ENCODE measurements around the gene WDR86.
A peak's percentile ranks its signal among the peaks of the same experiment; 100 is the strongest.

The WDR86 gene

DNA sequence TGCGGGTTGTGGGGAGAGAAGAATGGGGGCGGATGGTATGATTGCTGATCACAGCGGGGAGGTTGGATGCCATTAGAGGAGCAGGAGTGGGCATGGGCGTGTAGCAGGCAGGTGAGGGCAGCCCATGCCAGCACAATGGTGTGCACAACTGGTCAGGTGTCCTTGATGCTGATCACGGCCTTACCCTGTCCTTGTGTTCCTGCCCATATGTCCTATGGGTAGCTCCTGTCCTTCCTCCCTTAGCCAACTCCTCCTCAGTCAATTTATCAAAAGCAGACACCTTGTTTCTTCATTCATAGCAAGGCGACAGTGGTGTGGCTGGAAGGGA lies 30.7 kb downstream of the WDR86 start:
- DNase-seq (ENCODE audit: low spot score) = no peak

DNA sequence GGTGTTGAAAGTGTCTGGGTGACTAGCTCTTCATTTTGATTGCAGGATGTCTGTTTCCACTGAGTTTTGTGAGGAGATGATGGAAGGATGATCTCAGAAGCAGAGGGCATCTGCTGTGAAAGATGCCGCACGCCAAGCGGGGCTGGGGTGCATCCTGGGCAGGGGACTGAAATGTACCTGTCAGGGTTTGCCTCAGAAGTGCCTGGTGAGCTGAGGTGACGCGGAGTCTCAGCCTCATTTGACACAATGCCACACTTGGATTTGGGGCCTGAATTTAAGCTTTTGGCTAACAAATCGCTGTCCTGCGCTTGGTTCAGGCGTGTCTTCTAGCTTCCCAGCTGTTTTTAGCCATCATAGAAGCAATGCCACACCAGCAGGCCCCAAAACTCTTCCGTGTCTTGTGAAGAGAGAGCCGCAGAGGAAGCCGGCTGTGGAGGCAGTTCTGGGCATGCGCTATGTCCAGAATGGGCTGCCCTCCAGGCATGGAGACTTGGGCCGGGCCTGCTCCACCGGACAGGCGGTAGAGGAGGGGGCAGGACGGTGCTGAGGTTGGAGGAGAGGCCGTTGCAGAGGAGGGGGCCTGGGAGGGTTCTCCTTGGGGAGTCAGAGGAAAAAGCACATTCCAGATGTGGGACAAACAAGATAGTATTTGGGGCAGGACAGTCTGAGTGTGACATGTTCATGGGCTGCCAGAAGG lies 31.2 kb downstream of the WDR86 start:
- DNase-seq (ENCODE audit: low spot score) = no peak

DNA sequence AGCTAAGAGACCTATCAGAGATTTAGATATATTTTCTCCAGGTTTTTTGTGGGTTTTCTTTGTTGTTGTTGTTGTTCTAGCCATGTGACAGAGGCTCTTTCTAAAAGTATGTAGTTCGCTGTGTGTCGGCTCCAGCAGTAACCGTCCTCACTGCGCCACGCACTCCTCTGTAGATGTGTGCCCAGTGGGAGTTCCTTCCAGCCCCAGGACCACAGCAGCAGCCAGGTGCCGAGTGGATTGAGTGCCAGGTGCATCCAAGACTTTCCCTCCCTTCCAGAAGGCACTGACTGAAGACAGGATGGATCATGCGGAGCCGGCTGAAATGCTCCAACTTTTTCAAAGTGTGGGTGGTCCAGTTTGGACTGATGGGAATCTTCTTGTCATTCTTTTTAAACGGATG lies 31.8 kb downstream of the WDR86 start:
- DNase-seq (ENCODE audit: low spot score) = no peak

DNA sequence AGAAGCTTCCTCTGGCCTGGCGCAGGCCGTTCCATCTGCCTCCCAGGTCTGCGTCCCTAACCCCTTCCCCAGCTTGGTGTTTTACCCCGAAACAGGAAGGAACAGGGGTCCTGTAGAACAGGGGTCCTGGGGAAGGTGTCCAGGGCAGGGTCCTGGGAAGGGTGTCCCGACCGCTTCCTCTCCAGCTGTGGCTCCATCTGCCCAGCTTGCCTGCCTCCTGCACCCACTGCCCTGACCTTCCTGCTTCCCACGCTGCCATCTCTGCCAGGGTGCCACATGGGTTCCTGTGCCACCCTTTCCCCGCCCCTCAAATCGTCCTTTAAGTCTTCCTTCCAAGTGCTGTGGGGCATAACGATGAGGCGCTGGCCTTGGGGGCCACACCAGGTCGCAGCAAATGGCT lies 32.4 kb downstream of the WDR86 start:
- DNase-seq (ENCODE audit: low spot score) = no peak

DNA sequence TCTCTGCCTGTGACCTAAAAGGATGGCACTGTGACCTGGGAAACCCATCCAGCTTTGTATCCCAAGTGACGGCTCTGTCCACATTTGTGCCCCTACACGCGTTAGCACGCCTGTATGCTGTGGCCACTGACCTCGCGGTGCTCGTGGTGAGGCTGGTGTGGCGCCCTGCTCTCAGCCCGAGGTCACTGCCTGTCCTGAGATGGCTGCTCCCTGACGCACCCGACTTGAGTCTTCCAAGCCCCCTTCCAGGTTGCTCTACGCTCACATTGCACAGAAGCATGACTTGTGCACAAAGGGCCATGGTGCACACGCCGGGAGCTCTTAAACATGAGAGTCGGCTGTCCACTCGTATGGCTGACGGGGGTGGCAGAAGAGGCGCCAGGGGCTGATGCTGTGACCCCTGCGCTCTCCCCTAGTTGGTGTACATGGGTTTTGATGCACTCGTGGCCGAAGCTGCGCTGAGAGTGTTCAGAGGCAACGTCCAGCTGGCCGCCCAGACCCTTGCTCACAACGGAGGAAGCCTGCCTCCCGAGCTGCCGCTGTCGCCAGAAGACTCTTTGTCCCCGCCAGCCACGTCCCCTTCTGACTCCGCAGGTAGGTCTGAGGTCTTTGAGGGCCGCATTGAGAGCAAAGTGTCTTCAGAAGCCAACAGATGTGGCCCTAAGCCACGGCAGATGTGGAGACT lies 33.5 kb downstream of the WDR86 start:
- no peak for DNase-seq (ENCODE audit: low spot score)

DNA sequence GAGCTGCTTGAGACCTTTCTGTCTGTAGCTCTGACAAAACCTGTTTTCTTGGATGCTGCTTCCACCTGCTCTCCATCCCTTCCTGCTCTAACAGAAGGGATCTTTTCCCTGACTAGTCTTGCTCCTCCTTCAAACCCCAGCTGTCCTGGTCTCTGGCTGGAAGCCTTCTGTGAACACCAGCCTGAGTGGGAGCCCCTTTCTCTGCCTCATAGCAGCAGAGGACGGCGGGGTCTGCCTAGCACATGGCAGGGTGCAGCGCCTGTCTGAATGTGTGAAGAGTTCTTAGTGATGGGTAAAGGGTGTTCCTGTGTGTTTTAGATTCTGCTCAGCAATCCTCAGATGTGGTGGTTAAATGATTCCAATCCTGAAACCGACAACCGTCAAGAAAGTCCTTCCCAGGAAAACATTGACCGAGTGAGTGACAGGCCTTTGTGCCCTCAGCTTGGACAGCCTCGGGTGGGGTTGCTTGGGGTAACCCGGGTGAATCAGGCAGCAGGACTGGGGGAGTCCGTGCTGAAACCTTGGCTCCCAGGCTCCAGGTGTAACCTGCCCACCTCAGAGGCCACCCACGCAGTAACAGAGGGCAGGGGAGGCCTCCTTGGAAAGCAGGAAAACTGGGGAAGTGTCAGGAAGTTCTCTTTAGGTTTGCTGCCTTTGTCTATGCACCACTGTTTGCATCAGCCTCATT lies 34.2 kb downstream of the WDR86 start:
- no peak for DNase-seq (ENCODE audit: low spot score)

DNA sequence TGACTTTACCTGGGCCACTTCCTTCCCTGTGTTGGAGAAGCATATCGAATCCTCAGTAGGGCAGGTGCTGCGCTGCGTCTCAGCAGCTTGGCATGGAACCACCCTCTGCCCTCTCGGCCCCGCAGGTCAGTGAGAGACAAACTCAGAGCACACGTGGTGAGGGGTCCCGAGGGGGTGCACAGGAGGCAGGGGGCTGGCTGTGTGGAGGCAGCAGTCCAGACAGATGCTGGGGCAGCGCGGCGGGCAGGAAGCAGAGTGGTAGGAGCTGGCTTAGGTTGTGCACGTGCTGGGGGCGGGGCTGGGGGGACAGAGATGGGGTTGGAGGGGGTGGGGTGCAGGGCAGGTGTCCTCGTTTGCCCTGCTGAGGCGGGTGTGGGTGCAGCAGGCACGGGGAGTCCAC lies 35.1 kb downstream of the WDR86 start:
- DNase-seq (ENCODE audit: low spot score) = no peak

DNA sequence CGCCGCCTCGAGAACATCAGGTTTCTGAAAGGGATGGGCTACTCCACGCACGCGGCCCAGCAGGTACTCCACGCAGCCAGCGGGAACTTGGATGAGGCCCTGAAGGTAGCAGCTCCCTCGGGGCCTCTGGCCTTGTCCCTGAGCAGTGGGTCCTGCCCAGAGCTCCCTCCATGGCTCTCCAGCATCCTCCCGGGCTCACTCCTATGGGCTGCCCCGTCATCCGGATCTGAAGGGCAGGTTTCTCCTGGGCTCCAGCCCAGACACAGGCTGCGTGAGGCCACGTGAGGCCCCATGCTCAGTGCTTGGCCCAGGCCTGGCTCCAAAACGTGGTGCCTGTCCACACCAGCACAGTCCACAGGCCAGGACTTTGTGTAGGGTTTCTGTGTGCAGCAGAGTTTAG lies 35.7 kb downstream of the WDR86 start:
- no peak for DNase-seq (ENCODE audit: low spot score)

DNA sequence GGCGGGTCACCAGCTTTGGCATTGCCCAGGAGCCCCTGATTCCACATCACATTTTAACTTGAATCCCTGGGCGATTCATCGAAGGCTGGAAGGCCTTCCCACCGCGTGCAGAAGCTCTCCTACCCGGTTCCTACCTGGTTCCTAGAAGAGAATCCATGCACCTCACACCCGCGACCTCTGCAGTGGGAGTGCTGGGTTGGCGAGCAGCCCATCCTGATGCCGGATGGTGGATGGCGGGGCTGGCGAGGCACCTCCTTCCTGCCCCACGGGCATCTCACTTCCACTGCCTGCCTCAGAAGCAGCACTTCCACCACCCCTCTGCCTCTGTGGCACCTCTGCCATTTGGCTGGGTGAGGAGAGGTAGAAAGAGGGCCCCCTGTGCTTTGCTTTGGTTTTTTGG lies 36.2 kb downstream of the WDR86 start:
- no peak for DNase-seq (ENCODE audit: low spot score)

DNA sequence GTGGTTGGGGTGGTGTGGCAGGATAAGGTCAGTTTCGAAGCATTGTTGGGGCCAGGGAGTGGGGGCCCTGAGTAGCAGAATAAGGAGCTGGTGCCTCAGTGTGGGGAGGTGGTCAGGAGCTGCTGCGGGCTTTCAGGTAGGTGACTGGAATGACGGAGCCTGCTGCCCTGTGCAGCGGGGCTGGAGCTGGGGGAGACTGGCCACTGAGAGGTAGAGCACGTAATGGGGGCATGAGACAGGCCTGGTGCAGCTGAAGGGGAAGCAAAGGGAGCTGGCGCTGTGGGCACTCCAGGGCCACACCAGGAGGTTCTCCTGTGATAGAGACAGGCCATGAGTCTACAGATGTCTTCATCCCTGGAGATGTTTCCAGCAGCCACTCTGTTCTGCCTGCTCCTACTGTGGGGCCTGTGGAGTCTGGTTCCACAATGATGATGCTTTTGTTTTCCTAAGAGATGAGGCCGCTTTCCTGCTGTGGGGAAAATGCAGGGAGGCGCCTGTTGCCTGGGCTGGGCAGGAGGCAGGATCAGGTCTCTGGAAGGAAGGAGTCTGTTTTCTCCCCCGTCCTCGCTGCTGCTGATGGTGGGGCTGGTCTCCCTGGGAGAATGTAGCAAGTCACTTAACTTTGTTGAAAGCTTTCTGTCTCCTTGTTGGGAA lies 37.1 kb downstream of the WDR86 start:
- no peak for DNase-seq (ENCODE audit: low spot score)

DNA sequence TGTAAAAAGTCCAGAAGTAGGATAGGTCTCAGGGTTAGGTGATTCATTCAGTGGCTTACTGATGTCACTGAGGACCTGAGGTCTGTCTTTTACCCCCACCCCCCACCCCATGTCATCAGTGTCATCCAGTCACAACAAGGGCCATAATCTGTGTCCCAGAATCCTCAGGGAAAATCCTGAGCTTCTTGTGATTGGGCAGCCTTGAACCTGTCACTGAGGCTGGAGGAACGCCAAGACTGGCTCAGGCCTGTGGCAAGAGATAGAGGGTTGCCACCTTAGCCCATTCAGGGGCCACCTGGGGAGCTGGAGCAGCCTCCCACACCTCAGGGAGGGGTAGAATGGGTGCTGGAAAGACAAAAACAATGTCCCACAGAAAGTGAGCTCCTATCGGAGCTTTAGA lies 38.6 kb downstream of the WDR86 start:
- DNase-seq (ENCODE audit: low spot score) = no peak

DNA sequence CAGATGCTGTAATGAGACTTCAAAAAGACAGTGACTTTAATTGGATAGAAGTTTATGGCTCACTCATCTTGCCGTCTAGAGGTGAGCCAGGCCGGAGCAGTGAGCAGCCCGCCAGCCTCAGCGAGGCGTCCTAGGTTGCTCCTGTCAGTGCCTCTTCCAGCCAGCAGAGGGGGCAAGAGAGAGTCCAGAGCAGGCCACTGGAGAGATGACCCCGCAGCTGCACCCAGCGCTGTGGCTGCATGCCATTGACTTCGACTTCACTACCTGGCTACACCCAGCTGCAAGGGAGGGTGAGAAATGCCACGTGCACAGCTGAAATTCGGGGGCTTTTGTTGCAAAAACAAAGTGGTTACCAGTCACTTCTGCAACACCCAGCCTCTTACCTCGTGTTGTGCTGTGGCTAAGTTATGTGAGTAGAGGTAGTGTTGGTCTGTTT lies 41.7 kb downstream of the WDR86 start:
- peak; percentile 82 for DNase-seq (ENCODE audit: low spot score)

DNA sequence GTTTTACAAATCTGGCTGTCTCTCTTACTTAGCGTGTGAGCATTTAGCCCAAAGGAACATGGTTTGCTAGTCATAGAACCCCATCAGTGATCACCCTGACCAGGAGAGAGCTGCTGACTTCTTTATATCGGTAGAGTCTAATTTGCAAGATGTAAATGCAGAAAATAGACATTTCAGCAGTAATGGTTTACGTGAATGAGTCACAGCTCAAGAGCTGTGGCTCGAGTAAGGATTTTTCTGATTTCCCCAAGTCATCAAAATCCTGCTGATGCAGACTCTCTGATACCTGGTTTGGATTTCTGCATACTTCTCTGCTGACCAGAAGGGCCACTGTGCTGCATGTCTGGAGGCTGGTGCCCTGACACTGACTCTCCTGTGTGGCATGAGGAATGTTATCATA lies 42.6 kb downstream of the WDR86 start:
- no peak for DNase-seq (ENCODE audit: low spot score)

DNA sequence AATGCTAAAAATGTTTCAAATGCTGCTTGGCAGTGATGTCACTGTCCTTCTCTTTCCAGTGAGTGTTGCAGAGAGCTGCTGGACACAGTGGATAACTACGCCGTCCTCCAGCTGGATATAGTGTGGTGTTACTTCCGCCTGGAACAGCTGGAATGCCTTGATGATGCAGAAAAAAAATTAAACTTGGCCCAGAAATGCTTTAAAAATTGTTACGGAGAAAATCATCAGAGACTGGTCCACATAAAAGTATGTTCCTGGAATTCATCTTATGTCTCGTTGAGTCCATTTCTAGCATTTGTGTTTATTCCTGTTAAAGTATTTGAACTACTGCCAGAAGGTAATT lies 43.0 kb downstream of the WDR86 start:
- no peak for DNase-seq (ENCODE audit: low spot score)

DNA sequence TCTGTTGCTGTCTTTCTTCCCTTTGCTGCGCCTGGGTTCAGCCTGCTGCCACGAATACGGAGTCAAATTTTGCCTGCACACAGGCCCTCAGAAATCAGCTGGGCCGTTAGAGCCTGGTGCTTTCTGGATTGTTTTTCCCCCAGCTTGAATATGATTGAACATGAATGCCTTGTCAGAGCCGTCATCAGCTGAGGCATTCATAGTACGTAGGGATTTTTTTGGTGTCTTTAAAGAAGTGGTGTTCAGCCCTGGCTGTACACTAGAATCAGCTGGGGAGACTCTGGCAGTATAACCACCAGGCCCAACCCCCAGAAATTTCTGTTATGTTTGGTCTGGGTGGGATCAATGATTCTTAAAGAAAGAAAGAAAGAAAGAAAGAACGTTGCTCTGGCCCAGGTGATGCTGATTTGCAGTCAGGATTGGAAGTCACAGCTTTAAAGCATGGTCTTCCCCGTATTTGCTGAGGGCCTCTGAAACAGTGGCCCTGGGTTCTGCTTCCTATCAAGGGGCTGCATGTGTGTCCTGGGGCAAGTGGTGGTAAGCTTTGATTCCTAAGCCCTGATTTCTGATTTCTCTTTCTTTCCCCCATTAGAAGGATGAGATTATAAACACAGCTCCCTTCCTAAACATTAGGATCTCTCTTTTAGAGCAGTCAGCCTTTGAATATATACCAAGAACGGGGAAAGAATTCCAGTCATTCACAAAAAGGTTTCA lies 43.5 kb downstream of the WDR86 start:
- DNase-seq (ENCODE audit: low spot score) = no peak

DNA sequence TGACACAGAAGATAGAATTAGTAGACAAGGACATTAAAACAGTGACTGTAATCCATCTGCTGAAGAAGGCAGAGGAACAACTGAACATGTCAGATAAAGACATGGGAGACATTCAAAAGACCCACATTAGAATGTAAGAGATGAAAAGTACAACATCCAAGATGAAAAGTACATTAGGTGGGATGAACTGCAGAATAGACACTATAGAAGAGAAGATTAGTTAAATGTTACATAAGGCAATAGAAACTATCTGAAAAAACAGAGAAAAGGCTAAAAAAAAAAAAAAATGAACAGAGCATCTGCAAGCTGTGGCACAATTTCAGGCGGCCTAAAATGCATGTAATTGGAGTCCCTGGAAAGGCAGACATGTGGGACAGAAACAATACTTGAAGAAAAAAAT lies 46.7 kb downstream of the WDR86 start:
- DNase-seq (ENCODE audit: low spot score) = no peak

DNA sequence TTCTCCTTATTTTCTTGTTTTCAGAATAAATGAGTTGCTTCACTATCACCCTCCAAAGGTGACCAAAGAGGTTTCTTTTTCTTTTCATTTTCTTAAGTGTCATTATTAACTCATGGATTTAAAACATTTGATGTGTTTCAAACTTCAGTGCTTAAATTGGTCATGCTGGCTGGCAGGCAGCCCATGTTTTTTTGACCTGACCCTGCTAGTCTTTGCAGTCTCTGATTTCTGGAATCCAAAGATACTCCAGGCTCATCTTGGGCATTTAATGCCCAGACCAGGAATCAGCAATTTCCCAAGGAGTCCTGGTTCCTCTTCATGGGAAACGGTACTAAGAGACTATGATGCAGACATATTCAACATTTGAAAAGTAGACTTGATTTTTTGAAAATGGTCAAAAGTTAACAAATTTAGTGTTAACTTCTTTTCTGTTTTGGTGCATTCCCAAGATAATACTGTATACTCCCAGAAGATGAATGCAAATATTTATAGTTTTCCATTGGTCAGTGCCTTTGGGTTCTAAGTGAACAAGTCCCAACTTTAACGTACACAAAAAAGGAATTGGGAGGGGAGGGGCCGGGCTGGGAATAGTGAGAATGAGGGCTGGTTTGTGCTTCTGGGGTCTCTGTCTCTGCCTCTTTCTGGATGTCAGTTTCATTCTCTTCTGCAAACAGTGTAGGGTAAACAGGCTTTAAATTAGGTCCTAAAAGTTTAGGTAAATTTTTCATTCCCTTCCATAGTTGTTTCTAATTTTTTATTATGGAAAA lies 48.5 kb downstream of the WDR86 start:
- DNase-seq (ENCODE audit: low spot score) = no peak

DNA sequence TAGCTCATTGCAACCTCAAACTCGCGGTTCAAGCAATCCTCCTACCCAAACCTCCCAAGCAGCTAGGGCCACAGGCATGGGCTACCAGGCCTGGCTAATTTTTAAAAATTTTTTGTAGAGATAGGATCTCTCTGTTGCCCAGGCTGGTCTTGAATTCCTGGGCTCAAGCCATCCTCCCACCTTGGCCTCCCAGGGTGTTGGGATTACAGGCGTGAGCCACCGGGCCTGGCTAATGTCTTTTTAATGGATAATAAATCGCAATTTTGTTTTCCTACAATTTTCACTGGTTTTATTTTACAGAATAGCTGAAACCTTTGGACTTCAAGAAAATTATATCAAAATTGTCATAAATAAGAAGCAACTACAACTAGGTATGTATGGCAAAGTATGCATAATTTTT lies 57.3 kb downstream of the WDR86 start:
- DNase-seq (ENCODE audit: low spot score) = no peak

DNA sequence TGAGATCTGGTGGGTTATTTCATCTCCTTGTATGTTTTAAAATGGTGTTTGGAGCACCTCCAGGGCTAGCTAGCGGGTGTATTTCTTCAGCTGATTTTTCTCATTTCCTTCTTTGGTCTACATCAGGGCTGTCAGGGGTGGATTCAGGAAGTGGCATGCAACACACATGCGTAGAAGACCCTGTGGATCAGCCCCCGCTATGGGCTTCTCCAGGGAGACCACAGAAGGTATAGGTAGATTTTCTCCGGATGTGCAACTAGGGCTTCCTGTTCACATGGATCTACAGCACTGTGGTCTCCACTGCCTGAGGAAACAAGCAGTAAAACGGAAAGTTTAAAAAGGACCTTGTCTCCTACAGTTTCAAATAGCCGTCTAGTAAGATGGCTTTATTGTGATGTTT lies 57.9 kb downstream of the WDR86 start:
- peak; percentile 68 for DNase-seq (ENCODE audit: low spot score)

DNA sequence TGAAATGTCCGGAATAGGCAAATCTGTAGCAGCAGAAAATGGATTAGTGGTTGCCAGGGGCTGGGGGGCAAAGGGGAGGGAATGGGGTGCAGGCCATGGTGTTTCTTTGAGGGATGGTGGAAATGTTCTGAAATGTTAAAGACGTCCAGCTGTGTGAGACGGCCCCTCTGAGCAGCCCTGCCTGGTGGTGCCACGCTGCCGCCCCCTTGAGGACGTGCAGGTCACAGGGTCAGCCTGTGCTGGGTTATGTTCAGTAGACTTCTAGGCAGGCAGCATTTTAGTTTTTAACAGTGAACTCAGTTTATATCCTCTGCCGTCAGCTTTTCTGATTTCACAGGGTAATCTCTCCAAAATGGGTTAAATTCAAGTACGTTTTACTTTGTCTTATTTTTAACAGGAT lies 58.8 kb downstream of the WDR86 start:
- DNase-seq (ENCODE audit: low spot score) = peak; percentile 63

DNA sequence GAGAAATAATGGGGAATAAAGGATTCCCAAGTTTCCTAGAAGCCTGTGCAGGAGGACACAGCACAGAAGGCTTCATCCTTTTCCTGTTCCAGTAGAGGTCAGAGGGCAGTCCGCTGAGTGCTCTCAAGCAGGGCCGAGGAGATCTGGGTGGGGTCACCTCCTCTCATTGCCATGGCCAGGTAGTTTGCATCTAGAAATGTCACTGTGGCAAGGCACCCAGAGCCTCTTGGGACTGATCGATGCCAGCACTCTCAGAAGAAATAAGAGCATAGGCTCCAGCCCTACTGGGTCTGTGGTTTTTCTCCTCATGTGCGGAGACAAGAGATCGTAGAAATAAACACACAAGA lies 60.4 kb downstream of the WDR86 start:
- no peak for DNase-seq (ENCODE audit: low spot score)

DNA sequence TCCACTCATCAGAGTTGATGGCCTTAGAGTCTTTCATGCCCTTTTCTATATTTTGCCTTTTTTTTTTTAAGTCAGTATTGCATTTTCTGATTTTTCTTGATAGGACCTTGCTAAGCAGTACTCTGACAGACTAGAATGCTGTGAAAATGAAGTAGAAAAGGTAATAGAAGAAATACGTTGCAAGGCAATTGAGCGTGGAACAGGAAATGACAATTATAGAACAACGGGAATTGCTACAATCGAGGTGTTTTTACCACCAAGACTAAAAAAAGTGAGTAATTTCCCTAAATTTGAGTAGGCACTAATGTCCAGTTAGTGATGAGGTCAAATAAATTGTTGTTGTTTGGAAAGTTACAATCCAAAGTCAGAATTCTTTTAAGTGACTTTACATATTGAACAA lies 60.9 kb downstream of the WDR86 start:
- no peak for DNase-seq (ENCODE audit: low spot score)

All from activated CD4-positive, alpha-beta T cell treated with anti-CD3 and anti-CD28 coated beads, Interleukin-2, Interleukin-4, amounts not matched to agents 100 ng/mL and 50 ng/mL, durations not matched to agents 16 hours and 8 hours (primary cell).